Stimulated activated effector memory CD8-positive, alpha-beta T cell treated with anti-CD3 and anti-CD28 coated beads, Interleukin-12 subunit alpha, Interleukin-12 subunit beta, amount 100 ng/mL, for 72 hours (primary cell): Measurements from ENCODE around the gene TSC22D3.
A peak's percentile ranks its signal among the peaks of the same experiment; 100 is the strongest.
"Not testable (repeated sequence)": the region's sequence is repeated elsewhere in the genome, so short reads cannot be mapped to it uniquely, and the experiment has no call there.

ENCODE experiments used
- ATAC-seq: fragments of 150-1000 bp; cut with Tn5 transposase; 2 replicates; pipeline ENCODE4 v1.10.0; 2021
- DNase-seq, 2 donors: peaks; one replicate each; pipeline ENCODE4 v3.0.0; 2021 to 2022; ENCODE audit warnings: low spot score in 2 of 2
- H3K27ac Mint-ChIP-seq: one replicate; pipeline ENCODE4 v1.8.0; 2022; ENCODE audit warnings: mild to moderate bottlenecking, mixed read lengths
- H3K36me3 Mint-ChIP-seq: one replicate; pipeline ENCODE4 v1.8.0; 2022; ENCODE audit warnings: mild to moderate bottlenecking, mixed read lengths
- H3K4me1 Mint-ChIP-seq: one replicate; pipeline ENCODE4 v1.8.0; 2022; ENCODE audit warnings: mixed read lengths
- H3K4me3 Mint-ChIP-seq: one replicate; pipeline ENCODE4 v1.8.0; 2022; ENCODE audit warnings: mild to moderate bottlenecking, mixed read lengths
- H3K9me3 Mint-ChIP-seq: one replicate; pipeline ENCODE4 v1.8.0; 2022; ENCODE audit warnings: mixed read lengths

Gene TSC22D3

GRCh38 chrX:107675823-107676555, 99.6 kb downstream of the TSC22D3 start:
- Mint-ChIP-seq H3K36me3 (peaks cover 32% of the 10 kb centered on the region), H3K4me1 (peaks cover 50% of the 10 kb centered on the region), H3K27ac (peak overlapping the region; percentile 97), H3K9me3 (no peaks in the 10 kb centered on the region), H3K4me3 (peak overlapping the region; percentile 79)
- ATAC-seq (no peak), DNase-seq (no peak)

- ATAC-seq (no peak), DNase-seq (no peak)
- H3K9me3 Mint-ChIP-seq: no peaks in the 10 kb centered on the region
- peaks cover 32% of the 10 kb centered on the region for H3K36me3 Mint-ChIP-seq
- H3K27ac Mint-ChIP-seq: peak overlapping the region; percentile 97
- H3K4me1 Mint-ChIP-seq: peaks cover 46% of the 10 kb centered on the region
- H3K4me3 Mint-ChIP-seq: peak overlapping the region; percentile 79
These were observed 100.3 kb downstream of the TSC22D3 start for GRCh38 chrX:107675365-107675654.

DNA sequence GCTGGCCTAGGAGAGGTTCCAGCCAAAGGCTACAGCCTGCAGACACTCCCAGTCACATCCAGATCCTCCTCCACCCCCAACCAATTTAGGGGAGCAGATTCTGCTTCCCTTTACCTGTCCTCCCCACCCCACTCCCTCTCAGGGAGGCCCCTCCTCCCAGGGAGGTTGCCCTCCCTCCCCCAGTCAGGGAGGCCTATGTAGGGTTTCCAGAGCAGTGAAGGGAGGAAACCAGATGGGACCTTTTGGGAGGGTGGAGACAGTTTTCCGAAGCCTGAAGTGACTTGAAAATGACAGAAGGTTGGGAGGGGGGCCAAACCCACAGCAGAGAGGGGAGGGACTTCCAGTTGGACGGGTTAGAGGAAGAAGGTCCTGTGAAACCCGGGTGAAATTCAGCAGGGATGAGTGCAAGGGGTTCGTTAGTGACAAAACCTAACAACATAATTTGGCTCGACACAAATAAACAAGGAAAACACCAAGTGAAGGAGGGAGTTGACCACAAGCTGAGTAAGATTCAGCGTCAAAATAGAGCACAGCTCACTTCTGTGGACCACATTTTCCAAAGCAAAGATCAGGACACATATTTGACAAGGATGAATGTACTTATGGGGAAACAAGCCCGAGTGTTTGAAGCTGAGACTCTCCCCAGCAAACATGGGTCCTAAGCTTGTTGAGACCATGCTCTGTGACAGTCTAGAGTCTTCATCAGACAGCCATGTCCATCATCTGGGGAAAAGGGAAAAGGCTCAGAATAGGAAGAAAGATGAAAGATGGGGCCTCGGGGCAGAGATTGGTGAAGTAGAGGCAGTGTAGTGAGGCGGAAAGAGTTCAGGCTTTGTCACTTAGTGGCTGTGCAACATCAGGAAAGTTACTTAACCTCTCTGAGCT, 100.9 kb downstream of the TSC22D3 start:
- peaks cover 40% of the 10 kb centered on the region for H3K4me1 Mint-ChIP-seq
- peak; percentile 22 for ATAC-seq
- peak overlapping the region; percentile 79 for H3K4me3 Mint-ChIP-seq
- H3K36me3 Mint-ChIP-seq: peaks cover 32% of the 10 kb centered on the region
- no peaks in the 10 kb centered on the region for H3K9me3 Mint-ChIP-seq
- DNase-seq: no peak
- peak overlapping the region; percentile 97 for H3K27ac Mint-ChIP-seq

DNA sequence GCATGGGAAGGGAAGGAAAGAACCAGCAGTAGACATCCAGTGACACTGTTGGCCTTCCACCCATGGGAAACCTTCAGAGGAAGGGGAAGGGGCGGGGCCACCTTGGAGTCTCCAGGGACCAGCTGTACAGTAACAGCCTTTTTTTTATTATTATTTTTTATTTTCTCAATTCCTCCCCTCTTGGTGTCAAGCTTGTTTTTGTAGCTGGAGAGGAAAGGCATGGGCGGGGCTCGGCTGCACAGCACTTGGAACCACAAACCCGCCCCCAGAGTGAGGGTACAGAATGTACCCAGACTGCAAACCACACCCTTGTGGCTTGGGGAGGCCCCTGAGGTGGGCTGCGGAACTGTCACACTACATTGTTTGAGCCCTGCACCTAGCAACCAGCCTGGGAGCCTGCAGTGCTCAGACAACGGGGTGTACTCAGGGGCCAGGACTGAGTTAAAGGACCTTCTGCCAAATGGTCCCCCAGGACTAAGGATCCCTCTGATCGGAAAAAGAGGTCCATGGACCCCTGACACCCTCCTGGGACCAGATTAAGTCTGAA, 101.6 kb downstream of the TSC22D3 start:
- DNase-seq (peak; percentile 60 to 88), ATAC-seq (peak; percentile 92)
- Mint-ChIP-seq H3K4me1 (peaks cover 35% of the 10 kb centered on the region), H3K4me3 (peak overlapping the region; percentile 79), H3K9me3 (no peaks in the 10 kb centered on the region), H3K27ac (peak overlapping the region; percentile 97), H3K36me3 (peaks cover 32% of the 10 kb centered on the region)

DNA sequence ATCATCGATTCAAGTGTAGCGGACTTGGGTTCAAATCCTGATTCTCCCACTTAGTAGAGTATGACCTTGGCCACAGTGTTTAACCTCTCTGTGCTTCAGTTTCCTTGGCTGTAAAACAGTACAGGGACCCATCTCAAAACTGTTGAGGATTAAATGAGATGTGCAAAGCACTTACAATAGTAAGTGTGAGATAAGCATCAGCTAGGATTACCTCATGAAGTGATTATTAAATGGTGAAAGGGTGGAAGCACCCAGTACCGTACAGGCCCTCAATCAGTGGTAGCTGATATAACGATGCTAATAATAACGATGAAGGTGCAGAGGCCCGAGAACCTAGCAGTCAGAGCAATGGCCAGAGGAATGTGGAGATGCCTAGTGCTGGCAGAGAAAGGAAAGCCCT, 102.2 kb downstream of the TSC22D3 start:
- H3K4me1 Mint-ChIP-seq: peaks cover 34% of the 10 kb centered on the region
- H3K36me3 Mint-ChIP-seq: peaks cover 32% of the 10 kb centered on the region
- no peak for DNase-seq
- ATAC-seq: peak; percentile 12
- peak overlapping the region; percentile 97 for H3K27ac Mint-ChIP-seq
- peak overlapping the region; percentile 79 for H3K4me3 Mint-ChIP-seq
- no peaks in the 10 kb centered on the region for H3K9me3 Mint-ChIP-seq

DNA sequence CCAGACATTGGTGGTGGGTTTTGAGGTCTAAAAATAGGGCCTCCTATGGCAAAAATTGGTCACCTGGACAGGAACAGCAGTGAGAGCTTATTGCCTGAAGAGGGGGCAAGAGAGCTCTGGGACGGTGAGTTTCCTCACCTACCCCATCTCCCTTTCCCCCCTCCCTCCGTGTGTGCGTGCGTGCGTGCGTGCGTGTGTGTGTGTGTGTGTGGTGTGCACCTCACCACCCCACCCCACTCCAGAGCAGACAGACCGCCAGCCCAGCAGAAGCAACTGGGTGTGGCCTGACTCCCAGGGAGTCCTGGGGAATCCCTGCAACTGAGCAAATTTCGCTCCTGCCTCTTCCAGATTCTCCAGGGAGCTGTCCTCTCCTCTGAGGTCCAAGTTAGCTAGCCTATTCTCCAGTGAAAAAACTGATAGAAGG, 102.6 kb downstream of the TSC22D3 start:
- Mint-ChIP-seq H3K36me3 (peaks cover 32% of the 10 kb centered on the region), H3K9me3 (no peaks in the 10 kb centered on the region), H3K4me3 (peak overlapping the region; percentile 79), H3K27ac (peak overlapping the region; percentile 97), H3K4me1 (peaks cover 29% of the 10 kb centered on the region)
- ATAC-seq (peak; percentile 74), DNase-seq (peak in 1 of 2 donors; percentile 78)

GRCh38 chrX:107671256-107671655, 104.3 kb downstream of the TSC22D3 start:
- H3K9me3 Mint-ChIP-seq, H3K4me3 Mint-ChIP-seq, H3K27ac Mint-ChIP-seq, ATAC-seq, DNase-seq: not testable (repeated sequence)
- H3K4me1 Mint-ChIP-seq: peaks cover 37% of the 10 kb centered on the region
- H3K36me3 Mint-ChIP-seq: peaks cover 32% of the 10 kb centered on the region

DNA sequence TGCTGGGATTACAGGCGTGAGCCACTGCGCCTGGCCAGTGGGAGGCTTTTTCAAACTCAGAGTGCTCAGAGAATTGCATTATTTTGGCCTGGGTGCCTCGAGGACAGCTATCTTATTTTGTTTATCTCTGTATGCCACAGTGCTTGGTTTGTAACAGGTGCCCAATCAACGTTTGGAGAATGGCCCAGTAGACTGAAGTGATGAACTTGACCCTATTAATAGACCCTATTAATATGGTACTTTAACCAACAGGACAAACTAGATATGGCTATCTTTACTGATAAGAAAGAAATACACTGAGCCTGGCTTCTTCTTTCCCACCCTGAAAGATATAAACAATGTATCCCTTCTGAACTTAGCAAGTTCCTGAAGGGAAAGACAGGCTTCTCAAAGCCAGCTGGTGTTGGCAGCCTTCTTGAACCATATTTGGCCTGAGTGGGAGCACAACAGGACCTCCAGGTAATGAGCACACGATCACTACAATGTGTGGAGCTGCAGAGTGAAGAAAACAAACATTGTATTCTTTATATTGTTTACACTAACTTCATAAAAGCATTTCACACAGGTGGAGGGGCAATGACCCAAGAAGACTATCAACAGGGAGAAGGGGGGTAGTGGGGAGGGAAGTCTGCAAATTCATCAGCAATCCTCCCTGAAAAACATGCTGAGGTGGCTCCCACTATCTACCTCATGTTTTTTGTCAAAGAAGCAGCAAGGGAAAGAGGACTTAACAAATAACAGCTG, 105.5 kb downstream of the TSC22D3 start:
- peaks cover 28% of the 10 kb centered on the region for H3K36me3 Mint-ChIP-seq
- peaks cover 29% of the 10 kb centered on the region for H3K4me1 Mint-ChIP-seq
- no peak overlapping the region for H3K4me3 Mint-ChIP-seq
- H3K9me3 Mint-ChIP-seq: no peaks in the 10 kb centered on the region
- ATAC-seq (no peak), DNase-seq (no peak)
- no peak overlapping the region for H3K27ac Mint-ChIP-seq

DNA sequence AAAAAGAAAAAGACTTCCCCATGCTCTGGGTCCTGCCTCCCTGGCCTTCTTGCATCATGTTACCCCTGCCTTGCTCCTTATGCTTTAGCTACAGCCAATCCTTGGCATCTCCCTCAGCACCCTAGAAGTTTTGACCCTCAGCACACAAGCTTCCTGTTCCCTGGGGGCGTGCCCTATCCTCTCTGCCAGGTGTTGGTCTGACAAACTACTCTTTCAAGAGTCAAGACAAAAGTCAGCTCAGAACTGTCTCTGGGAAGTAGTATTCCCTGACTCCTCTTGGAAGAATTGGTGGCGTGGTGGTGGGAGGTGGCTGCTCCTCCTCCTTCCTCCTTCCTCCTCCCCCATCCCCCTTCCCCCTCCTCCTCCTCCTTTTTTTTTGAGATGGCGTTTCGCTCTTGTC, 106.3 kb downstream of the TSC22D3 start:
- no peak overlapping the region for H3K27ac Mint-ChIP-seq
- ATAC-seq (no peak), DNase-seq (no peak)
- no peaks in the 10 kb centered on the region for H3K9me3 Mint-ChIP-seq
- peaks cover 22% of the 10 kb centered on the region for H3K4me1 Mint-ChIP-seq
- H3K4me3 Mint-ChIP-seq: no peak overlapping the region
- H3K36me3 Mint-ChIP-seq: peaks cover 23% of the 10 kb centered on the region

GRCh38 chrX:107668710-107669109, 106.9 kb downstream of the TSC22D3 start:
- H3K9me3 Mint-ChIP-seq, DNase-seq, H3K27ac Mint-ChIP-seq, H3K4me3 Mint-ChIP-seq, ATAC-seq: not testable (repeated sequence)
- H3K36me3 Mint-ChIP-seq: peaks cover 18% of the 10 kb centered on the region
- peaks cover 19% of the 10 kb centered on the region for H3K4me1 Mint-ChIP-seq

GRCh38 chrX:107667426-107667825, 108.2 kb downstream of the TSC22D3 start:
- H3K27ac Mint-ChIP-seq: no peak overlapping the region
- no peak overlapping the region for H3K4me3 Mint-ChIP-seq

DNA sequence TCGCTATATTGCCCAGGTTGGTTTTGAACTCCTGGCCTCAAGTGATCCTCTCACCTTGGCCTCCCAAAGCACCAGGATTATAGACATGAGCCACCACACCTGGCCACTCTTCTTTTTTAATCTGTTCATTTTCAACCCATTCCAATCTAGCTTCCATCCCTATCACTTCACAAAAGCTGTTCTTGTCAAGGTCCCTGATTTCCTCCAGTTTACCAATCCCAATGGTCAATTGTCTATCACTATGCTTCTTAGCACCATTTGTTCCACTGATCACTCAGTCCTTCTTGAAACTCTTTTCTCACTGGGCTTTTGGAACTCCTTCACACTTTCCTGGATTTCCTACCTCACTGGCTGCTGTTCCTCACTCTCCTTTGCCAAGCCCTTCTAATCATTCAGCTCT, 108.7 kb downstream of the TSC22D3 start:
- peaks cover 9% of the 10 kb centered on the region for H3K4me1 Mint-ChIP-seq
- DNase-seq (no peak), ATAC-seq (no peak)
- H3K36me3 Mint-ChIP-seq: peaks cover 7% of the 10 kb centered on the region
- no peak overlapping the region for H3K4me3 Mint-ChIP-seq
- no peaks in the 10 kb centered on the region for H3K9me3 Mint-ChIP-seq
- no peak overlapping the region for H3K27ac Mint-ChIP-seq

More at GRCh38 chrX:107667426-107667825, 108.2 kb downstream of the TSC22D3 start:
- Mint-ChIP-seq H3K4me1 (peaks cover 9% of the 10 kb centered on the region), H3K9me3 (no peaks in the 10 kb centered on the region), H3K36me3 (peaks cover 7% of the 10 kb centered on the region)
- DNase-seq: no peak
- no peak for ATAC-seq
